Stimulated activated CD4-positive, alpha-beta T cell treated with anti-CD3 and anti-CD28 coated beads, Interleukin-2, amount 100 ng/mL, for 24 hours (primary cell): ENCODE data around the gene VOPP1.

Experiments
- DNase-seq, 2 donors: peaks; one replicate each; pipeline ENCODE4 v3.0.0-alpha.2; 2020

The VOPP1 gene

DNA sequence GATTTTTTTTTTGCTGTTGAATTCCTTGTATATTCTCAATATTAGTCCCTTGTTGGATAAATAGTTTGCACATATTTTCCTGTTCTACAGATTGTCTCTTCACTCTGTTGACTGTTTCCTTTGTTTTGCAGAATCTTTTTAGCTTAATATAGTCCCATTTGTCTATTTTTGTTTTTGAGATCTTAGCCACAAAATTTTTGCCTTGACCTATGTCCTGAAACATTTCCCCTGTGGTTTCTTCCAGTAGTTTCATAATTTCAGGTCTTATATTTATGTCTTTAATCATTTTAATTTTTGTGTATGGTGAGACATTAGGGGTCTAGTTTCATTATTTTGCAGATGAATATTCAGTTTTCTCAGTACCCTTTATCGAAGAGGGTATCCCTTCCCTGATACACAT is 114.5 kb downstream of the VOPP1 start:
- DNase-seq, result no peak

GRCh38 chr7:55452971-55453370 is 119.3 kb downstream of the VOPP1 start:
- DNase-seq, result no peak

GRCh38 chr7:55449992-55450535 is 122.2 kb downstream of the VOPP1 start:
- DNase-seq, result no peak

DNA sequence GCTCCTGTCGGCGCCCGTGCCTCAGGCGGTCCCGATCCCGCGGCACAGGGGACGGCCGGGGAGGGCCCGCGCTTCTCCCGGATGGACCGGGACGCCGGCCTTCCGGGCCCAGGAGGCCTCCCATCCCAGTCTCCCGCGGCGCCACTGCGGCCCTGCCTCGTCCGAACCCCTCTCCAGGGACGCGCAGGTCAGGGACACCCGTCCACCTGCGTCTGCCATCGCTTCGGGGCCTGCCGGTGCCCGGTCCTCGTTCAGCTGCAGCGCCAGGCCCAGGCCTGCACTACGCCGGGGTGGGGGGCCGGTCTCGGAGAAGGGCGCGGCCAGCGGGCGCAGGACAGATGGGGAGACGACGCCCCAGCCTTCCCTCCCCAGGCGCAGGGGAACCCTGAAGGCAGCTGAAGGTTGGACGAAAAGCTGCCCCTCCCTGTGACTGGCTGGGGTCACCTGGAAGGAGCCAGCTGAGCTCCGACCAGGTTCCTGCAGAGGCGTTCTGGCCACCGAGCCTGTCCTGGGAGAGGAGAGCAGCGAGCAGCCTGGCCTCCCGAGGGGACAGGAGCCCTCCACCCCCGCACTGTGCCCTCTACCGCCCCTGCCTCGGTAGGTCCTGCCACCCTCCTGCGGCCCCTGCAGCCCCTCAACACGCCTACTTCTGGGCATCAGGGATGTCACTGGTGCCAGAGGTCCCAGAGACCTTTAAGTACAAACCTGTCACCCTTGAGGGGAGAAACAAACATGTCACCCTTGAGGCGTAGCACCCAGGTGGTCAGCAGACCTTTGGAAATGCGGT is 122.9 kb downstream of the VOPP1 start:
- no peak for DNase-seq

DNA sequence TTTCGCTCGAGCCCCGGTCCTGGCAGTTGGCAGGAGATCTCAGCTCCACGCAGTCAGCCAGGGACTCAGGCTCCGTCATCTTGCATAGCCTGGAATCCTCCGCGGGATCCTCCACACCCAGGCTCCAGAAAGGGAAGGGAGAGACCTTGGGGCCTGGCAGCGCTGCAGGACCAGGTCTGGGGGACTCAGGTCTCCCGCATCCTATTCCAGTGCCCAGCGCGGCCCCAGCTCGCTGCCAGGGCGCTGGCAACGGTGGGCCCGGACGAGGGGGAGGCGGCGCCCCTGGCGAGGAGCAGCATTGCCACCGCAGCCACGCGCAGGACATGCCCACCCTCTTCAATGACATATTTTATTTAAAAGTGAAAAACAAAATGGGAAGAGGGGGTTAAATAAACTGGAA is 123.8 kb downstream of the VOPP1 start:
- DNase-seq, result no peak

GRCh38 chr7:55444786-55445185 is 127.5 kb downstream of the VOPP1 start:
- no peak for DNase-seq

DNA sequence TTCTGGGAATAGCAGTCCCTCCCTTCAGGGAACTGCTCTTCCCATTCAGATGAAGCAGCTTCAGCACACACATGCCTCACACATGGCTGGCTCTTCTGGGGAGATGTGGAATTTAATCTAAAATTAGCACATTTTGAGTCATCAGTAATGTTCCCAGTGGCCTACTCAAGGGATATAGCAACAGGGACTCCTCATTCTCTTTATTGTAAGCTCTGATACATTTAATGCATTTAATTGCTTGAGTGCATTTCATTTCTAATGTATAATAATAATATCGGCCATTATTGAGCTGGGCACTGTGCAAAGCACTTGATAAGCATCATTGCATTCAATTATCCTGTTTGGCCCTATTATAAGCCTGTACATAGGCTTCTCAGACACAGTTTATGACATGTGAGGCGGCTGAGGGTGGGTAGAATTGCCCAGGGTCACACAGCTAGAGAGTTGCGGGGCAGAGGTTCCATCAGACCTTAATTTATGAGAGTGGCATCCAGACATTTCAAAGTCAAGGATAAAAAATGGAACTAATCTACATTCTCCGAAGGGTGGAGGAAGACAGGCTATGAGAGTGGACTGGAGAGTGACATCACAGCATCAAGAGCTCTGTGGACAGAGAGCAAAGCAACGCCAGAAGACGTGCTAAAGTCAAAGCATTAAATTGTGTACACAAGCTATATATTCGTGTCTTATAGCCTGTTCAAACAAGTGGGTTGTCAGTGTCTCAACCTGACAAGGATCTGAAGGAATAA is 130.4 kb downstream of the VOPP1 start:
- DNase-seq, result no peak

DNA sequence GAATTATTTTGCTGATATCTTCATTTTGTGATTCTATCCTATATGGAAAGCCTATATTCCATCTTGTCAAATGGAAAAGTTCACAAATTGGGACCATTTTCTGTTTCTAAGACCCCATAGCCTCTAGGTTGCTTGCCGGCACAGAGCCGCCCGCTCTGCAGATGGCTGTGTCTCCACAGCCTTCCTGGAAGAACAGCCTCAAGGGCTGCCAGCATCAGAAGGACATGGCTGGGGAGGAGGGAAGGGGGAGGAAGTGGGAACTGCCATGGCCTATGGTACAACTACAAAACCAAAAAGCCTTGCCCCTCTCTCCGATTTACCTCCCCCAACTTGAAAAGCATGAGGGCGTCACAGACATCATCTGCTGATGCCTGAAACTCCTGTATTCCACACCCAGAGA is 131.3 kb downstream of the VOPP1 start:
- DNase-seq, result no peak

DNA sequence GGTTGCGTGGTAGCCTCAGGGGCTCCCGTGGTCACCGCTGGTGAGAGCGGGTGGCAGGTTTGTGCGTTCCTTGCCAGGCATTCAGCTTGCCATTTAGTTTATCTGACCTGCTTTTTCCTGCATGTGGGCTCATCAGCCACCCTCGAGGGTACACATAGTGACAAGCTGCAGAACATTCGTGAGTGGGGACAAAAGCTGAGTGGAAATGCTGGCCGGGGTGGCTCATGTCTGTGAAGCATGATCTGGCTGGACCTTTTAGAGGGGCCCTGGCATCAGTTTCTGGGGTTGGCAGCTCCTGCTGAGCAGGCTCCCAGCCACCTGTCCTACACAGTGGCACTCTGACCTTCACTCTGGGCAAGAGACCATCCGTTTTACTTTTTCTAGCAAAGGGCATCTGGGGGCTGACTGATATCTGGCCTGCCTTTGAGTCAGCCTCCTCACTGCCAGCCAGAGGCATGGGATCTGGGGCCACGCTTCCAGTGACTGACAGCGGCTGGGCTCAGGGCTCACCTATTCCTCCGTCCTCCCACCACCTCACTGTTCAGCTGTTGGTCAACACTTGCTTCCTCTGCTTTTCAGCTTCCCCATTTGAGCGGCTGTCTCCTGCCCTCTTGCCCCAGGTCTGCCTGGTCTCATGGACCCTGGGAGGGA is 132.1 kb downstream of the VOPP1 start:
- no peak for DNase-seq

DNA sequence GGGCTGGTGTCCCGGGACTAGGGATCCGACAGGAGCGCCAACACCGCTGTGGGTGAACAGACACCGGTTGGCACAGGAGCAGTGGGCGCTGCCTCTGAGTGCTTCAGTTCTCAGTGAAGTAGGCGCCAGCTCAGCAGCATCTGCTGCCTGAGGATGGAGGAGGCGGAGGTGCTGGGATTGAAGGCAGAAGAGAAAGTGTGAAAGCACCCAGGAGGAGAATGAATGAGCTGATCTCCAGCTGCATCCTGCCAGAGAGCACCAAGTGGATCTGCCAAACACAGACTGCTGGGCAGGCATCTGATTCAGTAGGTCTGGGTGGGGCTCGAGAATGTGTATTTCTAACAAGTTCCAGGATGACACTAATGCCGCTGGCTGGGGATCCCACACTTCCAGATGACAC is 132.7 kb downstream of the VOPP1 start:
- DNase-seq, result no peak

DNA sequence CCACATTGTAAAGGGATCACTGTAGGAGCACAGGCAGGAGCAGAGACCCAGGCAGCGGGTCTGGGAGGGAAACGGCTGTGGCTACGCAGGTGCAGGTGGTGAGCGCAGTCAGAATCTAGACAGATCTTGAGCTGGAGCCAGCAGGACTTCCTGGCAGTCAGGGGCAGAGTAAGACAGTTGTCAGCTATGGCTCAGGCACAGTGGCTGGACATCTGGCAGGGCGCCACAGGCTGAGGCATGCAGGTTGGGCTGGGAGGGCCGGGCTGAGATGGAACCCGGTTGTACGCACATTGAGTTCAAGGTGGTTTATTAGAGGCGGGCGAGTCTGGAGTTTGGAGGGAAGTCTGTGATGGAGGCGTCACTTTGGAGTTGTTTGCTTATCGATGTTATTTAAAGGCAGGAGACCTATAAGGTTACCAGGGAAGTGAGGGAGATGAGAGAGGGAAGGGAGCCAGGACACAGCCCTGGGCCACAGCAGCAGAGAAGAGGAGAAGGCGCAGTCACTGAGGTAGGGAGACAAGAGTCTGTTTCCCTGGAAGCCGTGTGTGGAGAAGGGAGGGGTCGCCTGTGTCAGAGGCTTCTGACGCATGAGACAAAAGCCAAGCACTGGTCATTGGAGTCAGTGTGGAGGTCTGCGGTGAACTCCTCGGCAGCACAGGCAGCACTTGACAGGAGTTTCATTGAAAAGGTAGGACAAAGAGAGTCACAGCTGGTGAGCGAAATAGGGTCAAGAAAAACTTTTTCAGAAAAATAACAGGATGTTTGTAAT is 133.4 kb downstream of the VOPP1 start:
- no peak for DNase-seq

DNA sequence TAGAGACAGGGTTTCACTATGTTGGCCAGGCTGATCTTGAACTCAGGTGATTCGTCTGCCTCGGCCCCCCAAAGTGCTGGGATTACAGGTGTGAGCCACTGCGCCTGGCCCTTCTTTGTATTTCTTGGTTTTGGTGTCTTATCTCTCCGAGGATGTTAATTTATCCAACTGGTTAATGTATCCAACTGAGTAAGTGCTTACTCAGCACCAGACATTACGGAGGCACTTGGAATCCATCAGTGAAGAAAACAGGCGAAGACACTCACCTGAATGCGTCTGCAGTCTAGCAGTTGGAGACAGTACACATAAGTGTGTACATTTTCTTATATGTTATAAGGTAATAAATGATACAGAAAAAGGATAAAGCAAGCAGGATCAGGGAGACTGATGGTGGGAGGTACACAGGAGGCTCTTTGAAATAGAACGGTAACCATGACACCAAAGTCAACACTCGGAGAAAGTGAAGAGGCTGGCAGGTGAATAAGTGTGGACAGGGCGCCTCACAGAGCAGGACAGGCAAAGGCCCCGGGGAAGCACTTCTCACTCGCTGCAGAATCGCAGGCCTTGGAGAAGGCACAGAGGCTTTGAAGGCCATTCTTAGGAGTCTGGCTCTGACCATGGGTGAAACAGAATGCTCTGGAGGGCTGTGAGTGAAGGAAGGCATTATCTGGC is 134.1 kb downstream of the VOPP1 start:
- DNase-seq, result no peak

GRCh38 chr7:55437375-55437774 is 134.9 kb downstream of the VOPP1 start:
- no peak for DNase-seq

DNA sequence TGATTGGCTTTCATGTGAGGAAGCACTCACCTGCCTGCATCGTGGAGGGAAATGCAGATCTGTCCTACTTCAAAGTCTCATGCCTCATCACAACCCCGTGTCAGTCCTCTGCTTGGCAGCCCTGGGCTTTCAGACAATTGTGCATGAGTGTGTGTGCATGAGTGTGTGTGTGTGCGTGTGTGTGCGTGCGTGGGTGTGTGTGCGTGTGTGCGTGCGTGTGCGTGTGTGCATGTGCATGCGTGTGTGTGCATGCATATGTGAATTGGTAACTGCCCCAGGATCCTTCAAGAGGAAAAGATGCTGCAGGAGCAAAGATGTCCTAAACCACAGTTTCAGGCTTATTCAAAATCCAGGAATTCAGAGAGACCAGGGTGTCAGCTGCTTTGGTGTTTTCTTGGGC is 135.8 kb downstream of the VOPP1 start:
- DNase-seq, result no peak

GRCh38 chr7:55435466-55435865 is 136.8 kb downstream of the VOPP1 start:
- no peak for DNase-seq

DNA sequence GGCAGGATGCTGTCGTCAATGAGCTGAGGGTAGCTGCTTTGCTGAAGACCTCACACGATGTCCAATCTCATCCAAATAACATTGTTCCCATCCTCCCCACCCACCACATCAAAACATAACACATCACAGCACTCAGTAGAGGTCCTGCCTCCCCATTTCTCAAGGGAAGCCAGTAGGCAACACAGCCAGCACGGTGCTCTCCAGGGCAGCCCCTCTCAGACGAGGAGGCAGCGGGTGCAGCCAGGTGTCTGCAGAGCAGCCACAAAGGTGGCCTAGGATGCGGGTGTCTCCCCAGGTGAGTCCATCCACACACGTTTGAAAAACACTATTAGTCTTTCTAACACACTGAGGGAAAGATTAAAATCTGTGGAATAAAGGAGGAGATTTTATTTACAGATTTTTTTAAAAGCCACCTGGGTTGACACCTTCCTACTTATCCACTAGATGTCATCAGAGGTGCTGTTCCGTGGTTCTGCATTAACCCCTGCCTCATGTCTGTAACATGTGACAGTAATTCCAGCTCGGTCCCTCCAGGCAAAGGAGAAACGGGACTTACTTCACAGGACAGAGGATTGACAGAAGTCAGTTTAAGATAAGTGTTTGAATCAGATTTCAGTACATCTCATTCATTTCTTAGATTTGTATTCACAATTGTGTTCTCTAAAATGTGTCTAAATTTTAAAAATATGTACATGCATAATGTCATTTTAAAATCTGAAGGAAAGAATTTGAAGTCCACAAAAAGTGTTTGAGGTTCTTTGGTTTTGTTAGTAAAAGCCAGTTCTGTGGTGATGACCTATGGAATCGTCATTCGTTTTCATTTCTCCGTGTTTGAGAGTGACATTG is 139.1 kb downstream of the VOPP1 start:
- DNase-seq, result no peak

GRCh38 chr7:55432506-55432905 is 139.8 kb downstream of the VOPP1 start:
- DNase-seq, result no peak

- no peak for DNase-seq
Observed at GRCh38 chr7:55431898-55432297, 140.4 kb downstream of the VOPP1 start.

DNA sequence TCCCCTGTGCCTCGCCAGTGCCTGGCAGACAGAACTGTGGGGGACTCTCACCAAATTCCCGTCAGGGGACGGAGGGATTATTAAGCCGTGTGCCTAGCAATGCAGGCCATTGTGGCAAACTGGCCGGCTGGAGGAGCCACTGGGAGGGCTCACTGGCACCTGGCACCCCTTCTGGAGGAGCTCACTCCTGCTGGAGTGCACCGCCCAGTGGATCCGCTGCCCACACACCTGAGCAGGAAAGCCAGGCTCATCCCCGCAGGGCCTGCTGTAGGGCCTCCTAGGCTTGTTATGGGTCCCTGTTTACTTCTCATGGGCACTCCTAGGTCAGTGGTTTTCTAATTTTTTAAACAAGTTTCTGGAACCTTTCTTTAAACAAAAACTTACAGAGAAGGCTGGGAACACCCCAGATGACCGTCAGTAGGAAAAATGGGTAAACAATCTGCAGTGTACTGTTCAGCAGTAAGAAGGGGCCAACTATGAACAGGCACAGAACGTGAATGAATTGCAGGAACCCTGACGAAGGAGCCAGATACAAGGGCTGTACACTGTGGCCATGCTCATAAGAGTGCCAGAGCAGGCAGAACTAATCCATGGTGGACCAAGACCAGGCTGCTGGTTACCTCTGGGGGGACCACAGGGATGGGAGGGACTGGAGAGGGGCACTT is 142.3 kb downstream of the VOPP1 start:
- DNase-seq, result no peak

GRCh38 chr7:55427800-55428199 is 144.5 kb downstream of the VOPP1 start:
- DNase-seq, result no peak

GRCh38 chr7:55427342-55427741 is 145.0 kb downstream of the VOPP1 start:
- no peak for DNase-seq
